ENCODE measurements around the gene ASH1L.

GRCh38 chr1:155295942-155296267 is 266.7 kb downstream of the ASH1L start:
- no peak for TF ChIP-seq EP300 (IDR thresholded peaks at IDR 0.05)
- TF ChIP-seq POLR2A (IDR thresholded peaks at IDR 0.05), result no peak
- no peak for TF ChIP-seq CTCF (IDR thresholded peaks at IDR 0.05)
- no peak for TF ChIP-seq POLR2AphosphoS5 (IDR thresholded peaks at IDR 0.05)
